OCI-M2 (cell line): Measurements from ENCODE around the gene SLC6A9.

Source experiments
- DNase-seq: peaks from one replicate; lab custom pipeline; 2025; ENCODE audit not compliant: unreplicated experiment; lab: John Stamatoyannopoulos, UW

The SLC6A9 gene

DNA sequence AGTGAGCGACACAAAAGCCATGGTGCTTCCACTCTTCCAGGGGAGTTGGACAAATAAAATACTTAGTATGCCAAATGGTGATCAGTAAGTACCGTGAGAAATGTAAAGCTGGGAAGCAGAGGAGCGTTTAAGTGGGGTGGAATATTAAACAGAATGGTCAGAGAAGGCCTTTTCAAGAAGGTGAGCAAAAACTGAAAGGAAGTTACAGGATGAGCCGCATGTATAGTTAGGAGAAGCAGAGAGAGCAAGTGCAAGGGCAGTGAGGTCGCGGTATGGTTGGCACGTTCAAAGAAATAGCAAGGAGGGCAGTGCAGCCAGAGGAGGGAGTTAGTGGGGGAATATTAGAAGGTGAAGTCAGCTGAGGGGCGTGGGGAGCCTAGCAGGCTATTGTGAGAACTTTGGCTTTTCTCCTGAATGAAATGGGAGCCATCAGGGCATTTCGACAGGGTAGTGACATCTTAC, 57.2 kb downstream of the SLC6A9 start:
- no peak for DNase-seq

DNA sequence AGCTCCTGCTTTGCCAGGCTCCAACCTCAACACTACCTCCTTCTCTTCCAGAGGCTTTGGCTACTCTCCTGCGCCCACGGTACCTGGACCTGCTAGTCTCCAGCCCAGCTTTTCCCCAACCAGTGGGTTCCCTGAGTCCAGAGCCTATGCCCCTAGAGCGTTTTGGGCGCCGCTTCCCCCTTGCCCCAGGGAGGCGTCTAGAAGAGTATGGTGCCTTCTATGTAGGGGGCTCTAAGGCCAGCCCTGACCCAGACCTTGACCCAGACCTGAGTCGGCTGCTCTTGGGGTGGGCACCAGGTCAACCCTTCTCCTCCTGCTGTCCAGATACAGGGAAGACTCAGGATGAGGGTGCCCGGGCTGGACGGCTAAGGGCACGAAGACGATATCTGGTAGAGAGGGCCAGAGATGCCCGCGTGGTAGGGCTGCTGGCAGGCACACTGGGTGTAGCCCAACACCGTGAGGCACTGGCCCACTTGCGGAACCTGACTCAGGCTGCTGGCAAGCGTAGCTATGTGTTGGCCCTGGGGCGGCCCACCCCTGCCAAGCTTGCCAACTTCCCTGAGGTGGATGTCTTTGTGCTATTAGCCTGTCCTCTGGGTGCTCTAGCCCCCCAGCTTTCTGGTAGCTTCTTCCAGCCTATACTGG, 59.8 kb downstream of the SLC6A9 start:
- DNase-seq = no peak

DNA sequence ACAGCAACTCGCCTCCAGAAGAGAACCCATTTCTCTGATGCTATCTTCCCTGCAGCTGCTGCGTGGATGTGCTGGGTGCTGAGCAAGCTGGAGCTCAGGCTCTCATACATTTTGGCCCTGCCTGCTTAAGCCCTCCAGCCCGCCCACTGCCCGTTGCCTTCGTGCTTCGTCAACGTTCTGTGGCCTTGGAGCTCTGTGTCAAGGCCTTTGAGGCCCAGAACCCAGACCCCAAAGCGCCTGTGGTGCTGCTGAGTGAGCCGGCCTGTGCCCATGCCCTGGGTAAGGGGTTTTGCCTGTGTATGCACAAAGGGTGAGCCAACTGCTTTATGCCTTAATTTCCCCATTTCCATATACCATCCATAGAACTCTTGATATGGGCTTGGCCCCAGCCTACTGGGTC, 60.4 kb downstream of the SLC6A9 start:
- no peak for DNase-seq

DNA sequence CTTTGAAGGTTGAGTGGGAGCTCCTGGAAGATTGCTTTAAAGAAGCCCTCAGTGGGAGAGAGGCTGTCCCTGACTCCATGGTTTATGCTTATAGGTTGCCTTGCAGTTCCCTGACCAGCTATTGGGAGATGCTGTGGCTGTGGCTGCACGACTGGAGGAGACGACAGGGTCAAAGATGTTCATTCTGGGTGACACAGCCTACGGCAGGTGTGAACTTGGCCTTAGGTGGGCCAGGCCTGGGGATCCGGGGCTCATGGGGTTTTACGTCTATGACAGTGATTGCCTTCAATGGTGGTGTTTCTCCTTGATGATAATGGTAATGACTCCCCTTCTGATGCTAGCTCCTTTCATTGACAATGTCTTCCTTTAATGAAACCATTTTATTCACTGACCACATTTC, 60.8 kb downstream of the SLC6A9 start:
- no peak for DNase-seq

DNA sequence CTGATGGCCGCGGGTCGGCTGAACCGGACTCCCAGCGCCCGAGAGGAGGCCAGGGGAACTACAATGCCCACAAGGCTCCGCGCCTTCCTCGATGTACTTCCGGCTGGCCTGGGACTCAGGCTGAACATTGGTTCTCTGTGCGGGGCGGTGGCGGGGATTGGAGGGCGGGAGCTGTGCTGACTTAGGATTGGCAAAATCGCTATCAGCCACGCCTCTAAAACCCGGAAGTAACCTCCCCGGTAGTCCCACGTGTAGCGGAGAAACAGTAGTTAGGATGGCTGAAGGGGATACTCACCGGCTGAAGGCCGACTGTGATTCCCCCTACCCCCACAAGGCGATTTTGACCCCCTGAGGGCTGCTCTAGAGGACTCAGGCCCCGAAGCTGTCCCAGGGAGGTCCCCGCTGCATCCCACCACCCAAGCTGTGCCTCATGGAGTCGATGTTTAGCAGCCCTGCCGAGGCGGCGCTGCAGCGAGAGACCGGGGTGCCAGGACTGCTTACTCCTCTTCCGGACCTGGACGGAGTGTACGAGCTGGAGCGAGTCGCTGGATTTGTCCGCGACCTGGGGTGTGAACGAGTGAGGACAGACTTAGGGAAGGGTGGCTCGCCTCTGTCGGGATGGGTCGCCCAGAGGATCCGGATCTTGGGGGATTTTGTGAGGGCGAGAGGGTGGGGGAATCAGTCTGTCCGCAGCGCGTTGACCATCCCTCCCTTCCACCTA, 61.4 kb downstream of the SLC6A9 start, which contains the start of gene DPH2:
DPH2 (plus strand) TSS at position 265 of the 721 bp plus-strand sequence; CDS start at position 431, 166 bp downstream.
- peak; percentile 54 for DNase-seq

- no peak for DNase-seq
Measured at GRCh38 chr1:43969416-43969745, 61.9 kb downstream of the SLC6A9 start.

DNA sequence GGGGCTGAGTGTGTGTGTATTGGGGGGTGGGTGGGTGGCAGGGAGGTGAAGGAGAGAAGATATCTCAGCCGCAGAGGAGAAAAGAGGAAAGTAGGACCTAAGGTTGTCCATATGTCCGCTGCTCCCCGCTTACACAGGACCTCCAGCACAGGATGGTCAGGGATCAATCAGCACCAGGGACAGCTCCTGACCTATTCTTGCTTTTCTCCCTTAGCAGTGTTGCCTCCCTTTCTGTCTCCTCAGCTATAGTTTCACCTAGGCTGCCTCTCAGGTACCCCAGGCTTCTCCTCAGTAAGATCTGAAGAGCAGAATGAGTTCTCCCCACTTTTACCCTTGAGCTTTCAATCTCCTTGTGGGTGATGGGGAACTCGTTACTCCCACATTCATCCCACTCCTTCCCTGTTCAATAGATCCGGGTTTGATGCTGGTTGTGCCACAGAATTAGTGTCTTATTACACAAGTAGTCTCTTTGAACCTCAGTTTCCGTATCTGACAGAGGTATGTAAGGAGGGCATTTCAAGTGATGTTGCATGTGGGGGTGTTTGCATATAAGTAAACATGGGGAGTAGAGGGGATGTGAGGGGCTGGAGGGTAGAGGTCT, 62.8 kb downstream of the SLC6A9 start:
- DNase-seq = no peak

DNA sequence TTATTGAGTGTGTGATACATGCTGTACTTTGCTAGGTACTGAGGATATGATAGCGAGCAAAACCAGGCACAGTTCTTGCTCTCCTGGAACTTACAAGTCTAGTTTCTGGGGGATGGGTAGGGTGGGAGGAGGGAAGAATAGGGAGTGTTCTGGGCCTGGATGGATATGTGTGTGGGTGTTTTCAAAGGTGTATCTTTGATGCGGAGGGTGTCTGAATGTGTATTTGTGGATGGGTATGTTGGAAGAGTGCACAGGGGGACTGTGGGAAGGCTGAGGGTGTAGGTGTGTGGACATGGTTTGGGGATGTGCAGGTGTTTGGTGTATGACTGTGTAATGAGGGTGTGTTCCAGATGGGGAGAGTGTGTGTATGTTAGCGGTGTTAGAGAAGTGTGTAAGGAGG, 65.9 kb downstream of the SLC6A9 start:
- no peak for DNase-seq

DNA sequence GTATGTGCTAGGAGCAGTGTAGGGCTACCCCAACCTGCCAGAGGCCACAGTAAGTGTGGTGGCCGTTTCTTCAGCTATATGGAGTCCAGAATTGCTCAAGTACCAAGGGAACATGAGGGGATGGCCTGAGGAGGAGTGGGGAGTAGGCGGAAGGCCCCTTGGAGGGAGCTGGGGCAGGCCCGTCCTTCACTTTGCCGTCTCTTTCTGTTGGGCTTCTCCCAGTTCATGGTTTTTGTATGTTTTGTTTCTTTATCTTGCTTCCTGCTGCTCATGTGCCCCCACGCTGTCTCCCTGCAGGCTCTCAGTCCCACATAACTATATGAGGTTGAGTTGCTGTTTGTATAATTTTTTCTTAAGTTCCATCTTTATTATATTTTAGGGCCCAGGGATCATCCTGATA, 67.4 kb downstream of the SLC6A9 start:
- no peak for DNase-seq

DNA sequence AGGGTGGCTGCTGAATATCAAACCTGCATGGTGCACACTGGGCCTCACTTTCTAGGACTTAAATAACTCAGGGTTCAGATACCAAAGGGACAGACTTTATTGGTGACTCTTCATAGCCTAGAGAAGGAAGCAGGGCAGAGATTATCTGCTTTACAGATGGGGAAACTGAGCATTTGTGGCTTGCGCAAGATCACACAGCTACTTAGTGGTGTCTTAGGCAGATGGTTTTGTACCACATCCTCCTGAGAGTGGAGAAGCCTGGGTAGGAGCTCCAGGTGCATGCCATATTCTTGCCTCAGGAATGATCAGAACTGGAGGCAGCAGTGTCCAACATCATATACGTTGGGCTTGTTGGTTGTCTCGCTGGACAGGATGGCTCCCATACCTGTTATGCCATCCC, 68.3 kb downstream of the SLC6A9 start:
- no peak for DNase-seq

- no peak for DNase-seq
Measured at GRCh38 chr1:43962324-43962723, 68.9 kb downstream of the SLC6A9 start.

GRCh38 chr1:43961692-43962091, 69.6 kb downstream of the SLC6A9 start:
- no peak for DNase-seq

GRCh38 chr1:43960798-43961197, 70.5 kb downstream of the SLC6A9 start:
- no peak for DNase-seq

DNA sequence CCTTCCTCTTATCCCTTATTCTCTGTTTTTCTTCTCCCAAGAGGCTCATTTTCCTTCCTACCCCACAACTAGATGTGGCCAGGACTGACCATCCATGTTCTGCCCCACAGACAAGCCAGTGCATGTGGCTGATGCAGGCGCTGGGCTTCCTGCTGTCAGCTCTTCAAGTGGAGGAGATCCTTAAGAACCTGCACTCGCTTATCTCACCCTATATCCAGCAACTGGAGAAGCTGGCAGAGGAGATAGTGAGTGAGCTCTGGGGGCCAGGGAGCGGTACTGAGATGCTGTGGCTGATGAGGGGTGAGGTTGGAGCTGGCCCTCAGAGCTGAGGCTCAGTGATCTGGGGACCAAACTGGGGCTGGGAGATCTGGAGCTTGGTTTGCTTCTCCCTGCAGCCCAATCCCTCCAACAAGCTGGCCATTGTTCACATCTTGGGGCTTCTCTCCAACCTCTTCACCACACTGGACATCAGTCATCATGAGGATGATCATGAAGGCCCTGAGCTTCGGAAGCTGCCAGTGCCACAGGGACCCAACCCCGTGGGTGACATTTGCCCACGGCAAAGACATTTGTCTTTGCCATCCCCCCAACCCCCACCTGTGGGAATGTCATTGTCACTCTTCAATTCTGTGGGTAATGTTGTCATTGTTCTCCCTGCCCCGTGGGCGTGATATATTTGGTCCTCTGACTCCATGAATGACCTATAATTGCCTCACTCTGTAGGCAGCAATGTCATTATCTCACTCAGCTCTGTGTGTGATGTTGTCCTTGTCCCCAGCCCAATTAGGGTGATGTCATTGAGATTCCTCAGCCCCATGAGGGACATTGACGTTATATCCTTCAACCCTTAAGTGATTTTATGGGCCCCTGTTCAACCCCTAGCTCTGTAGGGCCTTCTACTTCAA, 72.7 kb downstream of the SLC6A9 start:
- no peak for DNase-seq

GRCh38 chr1:43957407-43958040, 73.7 kb downstream of the SLC6A9 start:
- no peak for DNase-seq

DNA sequence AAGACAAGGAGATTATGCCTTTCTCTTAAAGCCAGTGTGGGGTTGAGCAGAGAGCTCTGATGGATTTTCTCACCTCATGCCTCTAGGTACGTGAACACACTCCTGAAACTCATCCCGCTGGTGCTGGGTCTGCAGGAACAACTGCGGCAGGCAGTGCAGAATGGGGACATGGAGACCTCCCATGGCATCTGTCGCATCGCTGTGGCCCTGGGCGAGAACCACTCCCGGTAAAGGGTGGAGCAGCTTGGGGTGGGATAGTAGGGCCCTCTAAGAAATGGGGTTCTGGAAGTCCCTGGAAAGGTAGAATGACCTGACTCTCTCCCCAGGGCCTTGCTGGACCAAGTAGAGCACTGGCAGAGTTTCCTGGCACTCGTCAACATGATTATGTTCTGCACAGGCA, 75.0 kb downstream of the SLC6A9 start:
- no peak for DNase-seq

DNA sequence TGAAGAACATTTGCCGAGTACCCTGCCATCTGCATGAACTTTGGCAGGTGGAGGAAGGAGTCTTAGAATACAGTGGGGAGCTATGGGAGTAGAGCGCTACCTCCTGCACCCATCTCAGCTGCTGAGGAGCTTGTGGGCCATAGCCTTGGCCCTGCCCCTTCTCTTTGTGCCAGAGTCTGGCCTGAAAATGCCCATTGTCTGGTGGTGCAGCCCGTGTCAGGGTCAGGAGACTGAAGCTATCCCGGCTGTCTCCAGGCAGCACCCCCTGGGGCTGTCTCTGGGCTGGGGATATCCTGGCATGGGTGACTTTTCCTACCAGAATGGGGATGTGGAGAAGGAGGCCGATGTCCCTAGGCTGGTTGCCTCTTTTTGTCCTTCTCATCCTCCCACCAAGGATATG, 77.2 kb downstream of the SLC6A9 start:
- DNase-seq = no peak

GRCh38 chr1:43953361-43953760, 77.9 kb downstream of the SLC6A9 start:
- no peak for DNase-seq

DNA sequence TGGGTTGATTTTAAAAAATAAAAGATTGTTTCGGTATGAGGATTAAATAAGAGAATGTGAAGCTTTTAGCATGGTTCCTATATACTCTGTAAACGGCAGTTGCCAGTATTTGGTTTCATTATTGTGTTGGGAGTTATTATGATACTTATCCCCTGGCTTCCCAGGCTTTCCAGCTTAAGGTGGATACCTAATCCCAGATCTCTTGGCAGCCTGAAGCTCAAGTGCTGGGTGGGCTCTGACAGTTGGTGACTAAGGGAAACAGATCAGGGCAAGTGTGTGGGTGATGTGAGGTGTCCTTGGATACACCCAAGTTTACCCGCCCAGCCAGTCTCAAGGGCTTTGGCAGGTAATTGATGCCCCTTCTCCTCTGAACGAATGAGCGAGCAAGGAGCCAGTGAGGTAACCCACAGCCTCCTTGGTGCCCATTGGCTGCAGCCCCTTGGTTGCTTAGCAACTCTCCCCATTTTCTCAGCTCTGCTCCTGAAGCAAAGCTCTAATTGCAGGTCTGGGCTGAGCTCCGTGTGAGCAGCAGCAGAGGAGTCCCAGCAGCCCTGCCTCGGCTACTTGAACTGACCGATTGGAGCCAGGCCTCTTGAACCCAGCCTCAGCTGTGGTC, 78.4 kb downstream of the SLC6A9 start:
- DNase-seq = no peak
